ENCODE data around the gene STX10.

STX10 gene

DNA sequence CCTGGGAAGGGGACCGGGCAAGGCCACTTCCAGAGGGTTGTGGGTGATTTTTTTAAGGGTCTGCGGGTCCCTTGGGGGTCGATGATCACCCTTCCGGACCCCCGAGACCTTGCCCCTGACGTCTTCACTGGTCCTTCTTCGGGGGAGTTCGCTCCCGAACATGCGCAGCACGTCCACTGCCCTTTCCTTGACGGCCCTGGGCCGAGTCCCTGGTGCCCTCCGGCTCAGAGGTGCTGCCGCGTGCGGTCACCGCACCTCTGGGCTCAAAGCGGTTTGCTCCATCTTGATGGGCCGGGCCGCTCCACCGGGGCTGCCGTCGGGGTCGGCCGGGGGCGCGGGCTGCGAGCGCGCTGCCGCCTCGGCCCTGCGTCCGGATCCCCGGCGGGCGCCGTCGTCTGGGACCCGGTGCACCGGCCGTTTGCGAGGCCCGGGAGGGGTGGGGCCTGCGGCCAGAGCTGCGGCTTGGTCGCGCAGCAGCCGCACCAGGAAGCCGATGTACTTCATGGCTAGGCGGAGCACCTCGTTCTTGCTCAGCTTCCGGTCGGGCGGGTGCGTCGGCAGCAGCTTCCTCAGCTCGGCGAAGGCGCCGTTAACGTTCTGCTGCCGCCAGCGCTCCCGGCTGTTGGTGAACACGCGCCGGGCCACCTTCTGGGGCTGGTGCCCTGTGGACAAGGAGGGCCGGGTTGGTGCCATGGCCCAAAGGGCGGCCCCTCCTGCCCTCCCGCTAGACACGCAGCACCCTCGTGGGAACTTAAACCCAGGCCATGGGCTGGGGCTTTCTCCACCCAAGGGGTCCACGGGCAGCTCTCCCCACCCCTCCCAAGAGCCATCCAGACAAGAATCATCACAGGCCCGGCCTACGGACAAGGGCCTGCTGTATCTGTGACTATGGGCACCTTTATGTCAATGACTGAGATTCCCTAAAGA lies 50.8 kb downstream of the STX10 start:
- DNase-seq (ENCODE audit: low read depth), result peak; percentile 73
- TF ChIP-seq, protein P1, sequence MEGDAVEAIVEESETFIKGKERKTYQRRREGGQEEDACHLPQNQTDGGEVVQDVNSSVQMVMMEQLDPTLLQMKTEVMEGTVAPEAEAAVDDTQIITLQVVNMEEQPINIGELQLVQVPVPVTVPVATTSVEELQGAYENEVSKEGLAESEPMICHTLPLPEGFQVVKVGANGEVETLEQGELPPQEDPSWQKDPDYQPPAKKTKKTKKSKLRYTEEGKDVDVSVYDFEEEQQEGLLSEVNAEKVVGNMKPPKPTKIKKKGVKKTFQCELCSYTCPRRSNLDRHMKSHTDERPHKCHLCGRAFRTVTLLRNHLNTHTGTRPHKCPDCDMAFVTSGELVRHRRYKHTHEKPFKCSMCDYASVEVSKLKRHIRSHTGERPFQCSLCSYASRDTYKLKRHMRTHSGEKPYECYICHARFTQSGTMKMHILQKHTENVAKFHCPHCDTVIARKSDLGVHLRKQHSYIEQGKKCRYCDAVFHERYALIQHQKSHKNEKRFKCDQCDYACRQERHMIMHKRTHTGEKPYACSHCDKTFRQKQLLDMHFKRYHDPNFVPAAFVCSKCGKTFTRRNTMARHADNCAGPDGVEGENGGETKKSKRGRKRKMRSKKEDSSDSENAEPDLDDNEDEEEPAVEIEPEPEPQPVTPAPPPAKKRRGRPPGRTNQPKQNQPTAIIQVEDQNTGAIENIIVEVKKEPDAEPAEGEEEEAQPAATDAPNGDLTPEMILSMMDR (IDR thresholded peaks at IDR 0.05; ENCODE audit: insufficient read depth, low read depth, low read length, missing control alignments), result no peak
- peak overlapping the region; percentile 26 for H3K4me3 ChIP-seq (ENCODE audit: low read length)

DNA sequence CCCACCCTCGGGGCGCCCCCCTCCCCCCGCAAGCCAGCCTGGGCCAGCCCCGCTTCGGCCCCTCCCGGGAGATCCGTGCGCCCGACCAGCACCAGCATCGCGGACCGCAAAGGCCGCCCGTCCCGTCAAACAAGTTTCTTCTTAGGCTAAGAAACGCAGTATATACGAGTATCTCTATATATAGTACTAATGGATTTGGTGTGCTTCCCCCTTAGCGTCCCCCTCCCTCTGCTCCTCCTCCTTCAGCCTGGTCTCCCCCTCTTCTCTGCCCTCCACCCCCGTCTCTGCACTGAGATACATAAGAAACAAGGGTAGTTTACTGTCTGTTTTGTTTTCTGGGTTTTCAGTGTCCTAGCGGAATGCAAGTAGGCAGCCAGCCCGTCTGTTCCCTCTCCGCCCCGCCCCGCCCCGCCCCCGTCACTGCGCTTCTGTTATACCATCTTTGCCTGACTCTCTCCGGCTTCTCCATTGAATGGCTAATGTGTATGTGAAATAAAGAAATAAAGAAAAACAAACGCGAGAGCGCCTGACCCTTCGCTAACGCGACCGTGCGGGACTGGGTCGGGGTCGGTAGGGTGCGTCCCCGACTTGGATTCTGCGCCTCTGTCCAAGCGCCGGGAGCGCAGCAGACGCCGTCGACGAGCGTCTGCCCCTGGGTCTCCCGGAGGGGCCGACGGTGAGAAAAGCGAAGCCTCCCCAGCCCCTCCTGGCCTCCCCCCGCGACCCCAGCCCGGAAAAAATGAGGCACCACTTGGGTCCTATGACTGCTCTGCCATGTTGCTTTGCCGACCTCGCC lies 51.7 kb downstream of the STX10 start:
- TF ChIP-seq, protein P1 (IDR thresholded peaks at IDR 0.05; ENCODE audit: insufficient read depth, low read depth, low read length, missing control alignments), result no peak
- peak overlapping the region; percentile 26 for H3K4me3 ChIP-seq (ENCODE audit: low read length)
- peak; percentile 45 for DNase-seq (ENCODE audit: low read depth)

GRCh38 chr19:13097463-13098258 lies 52.5 kb downstream of the STX10 start:
- no peak for DNase-seq (ENCODE audit: low read depth)
- H3K4me3 ChIP-seq (ENCODE audit: low read length), result no peak overlapping the region
- TF ChIP-seq, protein P1 (IDR thresholded peaks at IDR 0.05; ENCODE audit: insufficient read depth, low read depth, low read length, missing control alignments), result no peak

DNA sequence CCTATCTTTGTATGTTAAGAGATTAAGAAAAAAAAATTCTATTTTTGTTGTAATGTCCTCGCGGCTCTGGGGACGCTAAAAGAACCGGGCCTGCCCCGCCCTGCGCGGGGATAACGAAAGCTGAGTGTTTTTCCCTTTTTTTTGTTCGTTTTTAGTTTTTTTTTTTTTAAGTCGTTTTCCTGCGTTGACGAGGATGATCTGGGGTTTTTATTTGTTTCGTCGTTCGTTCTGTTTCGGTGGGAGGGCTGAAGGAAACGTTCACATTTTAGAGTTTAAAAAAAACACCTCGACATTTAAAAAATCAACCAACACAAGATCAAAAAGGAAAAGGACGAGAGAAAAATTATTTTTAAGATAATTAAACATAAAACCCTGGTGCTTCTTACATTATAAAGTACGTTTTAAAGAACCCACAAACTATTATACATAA lies 53.1 kb downstream of the STX10 start:
- no peak overlapping the region for H3K4me3 ChIP-seq (ENCODE audit: low read length)
- DNase-seq (ENCODE audit: low read depth), result no peak
- TF ChIP-seq, protein P1 (IDR thresholded peaks at IDR 0.05; ENCODE audit: insufficient read depth, low read depth, low read length, missing control alignments), result no peak

DNA sequence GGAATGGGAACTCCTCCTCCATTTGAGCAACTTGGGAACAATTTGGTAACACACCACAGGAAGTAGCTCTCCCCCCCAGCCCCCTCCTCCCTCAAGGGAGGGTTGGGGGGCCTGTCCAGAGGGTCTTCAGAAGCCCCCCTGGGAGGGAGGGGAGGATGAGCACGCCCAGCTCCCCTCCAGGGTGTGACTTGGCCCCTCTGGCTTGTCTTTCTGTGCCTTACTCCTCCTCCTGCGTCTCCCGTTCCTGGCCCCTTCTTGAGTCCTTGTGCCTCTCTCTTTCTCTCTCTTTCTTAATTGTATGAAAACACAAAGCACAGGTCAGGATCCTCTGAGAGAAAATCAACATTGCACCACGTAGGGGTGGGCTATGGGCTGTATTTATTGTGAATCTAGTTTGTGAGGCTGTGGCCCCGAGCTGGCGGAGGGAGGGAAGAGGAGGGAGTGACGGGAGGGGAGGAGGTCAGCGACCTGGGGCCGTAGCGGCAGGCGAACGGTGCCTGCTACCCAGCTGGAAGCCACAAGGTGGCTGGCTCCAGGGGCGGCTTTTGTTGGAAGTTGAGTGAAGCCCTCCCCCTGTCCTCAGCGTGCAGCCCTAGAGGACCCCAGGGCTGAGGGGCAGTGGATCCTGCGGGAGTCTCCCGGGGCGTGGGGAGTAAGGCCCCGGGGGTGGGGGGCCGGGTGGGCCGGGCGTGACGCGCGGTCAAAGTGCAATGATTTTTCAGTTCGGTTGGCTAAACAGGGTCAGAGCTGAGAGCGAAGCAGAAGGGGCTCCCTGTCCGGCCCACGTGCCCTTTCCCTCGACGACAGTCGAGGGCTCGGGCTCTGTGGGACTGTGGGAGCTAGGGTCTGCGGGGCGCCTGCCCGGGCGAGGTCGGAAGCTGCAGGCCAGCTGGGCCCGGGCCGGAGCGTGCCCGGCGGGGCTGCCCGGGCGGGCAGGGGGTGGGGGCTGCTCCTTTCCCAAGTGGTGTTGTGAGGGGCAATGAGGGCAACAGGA lies 53.9 kb downstream of the STX10 start:
- no peak overlapping the region for H3K4me3 ChIP-seq (ENCODE audit: low read length)
- no peak for DNase-seq (ENCODE audit: low read depth)
- TF ChIP-seq, protein P1 (IDR thresholded peaks at IDR 0.05; ENCODE audit: insufficient read depth, low read depth, low read length, missing control alignments), result peak; percentile 12
